A673 (cell line): ENCODE results near the gene PRRC2B.

ENCODE experiments used
- EZH2 ChIP-seq: fragments of 200-600 bp; sonication (generic); IDR thresholded peaks from 2 replicates; pipeline ENCODE4 v1.6.1; 2017; ENCODE audit warnings: borderline replicate concordance, low read depth, mild to moderate bottlenecking, mixed read lengths, antibody characterized with exemption, low read length; ENCODE audit not compliant: poor library complexity, severe bottlenecking
- TF ChIP-seq, protein P1 (sequence below): fragments of 300-800, 200-600 bp; sonication (generic); conservative IDR thresholded peaks from 2 replicates; pipeline ENCODE4 v1.5.1; 2017; ENCODE audit warnings: low read depth, mild to moderate bottlenecking, antibody characterized with exemption, low read length, moderate library complexity, mixed read lengths

DNA sequence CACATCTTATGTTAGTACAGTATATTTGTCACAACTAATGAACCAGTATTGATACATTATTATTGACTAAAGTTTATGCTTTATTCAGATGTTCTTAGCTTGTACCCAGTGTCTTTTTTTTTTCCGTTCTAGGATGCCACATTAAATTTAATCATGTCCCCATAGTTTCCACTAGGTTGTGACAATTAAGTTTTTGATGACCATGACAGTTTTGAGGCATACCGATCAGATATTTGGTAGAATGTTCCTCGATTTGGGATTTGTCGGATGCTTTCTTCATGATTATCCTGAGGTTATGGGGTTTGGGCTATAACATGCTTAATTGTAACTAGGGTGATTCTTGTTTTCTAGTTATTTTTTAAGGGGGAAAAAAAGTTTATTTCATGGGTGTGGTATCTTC is 22.6 kb downstream of the PRRC2B start:
- TF ChIP-seq, protein P1, sequence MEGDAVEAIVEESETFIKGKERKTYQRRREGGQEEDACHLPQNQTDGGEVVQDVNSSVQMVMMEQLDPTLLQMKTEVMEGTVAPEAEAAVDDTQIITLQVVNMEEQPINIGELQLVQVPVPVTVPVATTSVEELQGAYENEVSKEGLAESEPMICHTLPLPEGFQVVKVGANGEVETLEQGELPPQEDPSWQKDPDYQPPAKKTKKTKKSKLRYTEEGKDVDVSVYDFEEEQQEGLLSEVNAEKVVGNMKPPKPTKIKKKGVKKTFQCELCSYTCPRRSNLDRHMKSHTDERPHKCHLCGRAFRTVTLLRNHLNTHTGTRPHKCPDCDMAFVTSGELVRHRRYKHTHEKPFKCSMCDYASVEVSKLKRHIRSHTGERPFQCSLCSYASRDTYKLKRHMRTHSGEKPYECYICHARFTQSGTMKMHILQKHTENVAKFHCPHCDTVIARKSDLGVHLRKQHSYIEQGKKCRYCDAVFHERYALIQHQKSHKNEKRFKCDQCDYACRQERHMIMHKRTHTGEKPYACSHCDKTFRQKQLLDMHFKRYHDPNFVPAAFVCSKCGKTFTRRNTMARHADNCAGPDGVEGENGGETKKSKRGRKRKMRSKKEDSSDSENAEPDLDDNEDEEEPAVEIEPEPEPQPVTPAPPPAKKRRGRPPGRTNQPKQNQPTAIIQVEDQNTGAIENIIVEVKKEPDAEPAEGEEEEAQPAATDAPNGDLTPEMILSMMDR, result no peak
- no peak for TF ChIP-seq EZH2
